GM21576 (cell line): ENCODE data around the gene SERP2.

ENCODE experiments used
- ATAC-seq: cut with Tn5 transposase; IDR thresholded peaks from one replicate; pipeline ENCODE4 v1.9.1; 2021; ENCODE audit warnings: mild to moderate bottlenecking, moderate library complexity; ENCODE audit not compliant: unreplicated experiment

SERP2 gene

GRCh38 chr13:44409595-44409994 lies 36.0 kb downstream of the SERP2 start:
- ATAC-seq = no peak

DNA sequence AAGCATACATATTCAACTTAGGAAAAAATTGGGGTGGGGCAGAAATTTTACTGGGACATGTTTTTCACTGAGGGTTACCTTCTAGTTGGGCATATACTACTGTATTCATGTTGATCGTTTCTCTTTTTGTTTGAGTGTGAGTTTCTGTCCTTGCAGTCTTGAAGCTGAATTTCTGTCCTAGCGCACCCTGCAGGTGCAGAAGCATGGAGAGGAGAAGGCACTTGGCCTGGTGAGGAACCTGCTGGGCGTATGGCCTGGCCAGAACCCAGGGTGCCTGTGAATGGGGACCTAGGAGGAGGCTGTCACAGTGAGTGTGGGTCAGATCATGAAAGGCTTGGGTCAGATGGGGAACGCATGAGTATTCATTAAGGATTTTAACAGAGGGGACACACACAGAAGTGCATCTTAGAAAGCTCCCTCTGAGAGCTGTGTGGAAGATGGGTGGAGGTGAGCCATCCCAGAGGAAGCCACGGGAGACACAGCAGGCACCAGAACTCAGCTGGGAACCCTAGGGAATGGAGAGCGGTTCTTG lies 36.8 kb downstream of the SERP2 start:
- no peak for ATAC-seq

DNA sequence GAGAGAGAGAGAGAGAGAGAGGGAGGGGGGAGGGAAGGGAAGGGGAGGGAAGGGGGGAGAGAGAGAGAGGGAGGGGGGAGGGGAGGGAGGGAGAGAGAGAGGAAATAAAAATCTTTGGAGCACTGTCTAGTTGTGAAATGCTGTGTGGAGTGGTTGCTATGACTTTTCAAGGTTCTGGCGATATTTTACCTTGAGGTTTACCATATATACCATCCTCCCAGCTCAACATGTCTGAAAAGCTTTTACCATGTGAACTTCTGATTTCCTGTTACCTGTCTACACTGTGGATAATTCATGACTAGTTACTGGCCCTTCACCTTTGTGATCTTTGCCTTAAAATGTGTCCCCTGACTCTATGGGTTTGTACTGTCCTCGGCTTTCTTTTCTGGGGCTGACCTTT lies 38.2 kb downstream of the SERP2 start:
- ATAC-seq = no peak

DNA sequence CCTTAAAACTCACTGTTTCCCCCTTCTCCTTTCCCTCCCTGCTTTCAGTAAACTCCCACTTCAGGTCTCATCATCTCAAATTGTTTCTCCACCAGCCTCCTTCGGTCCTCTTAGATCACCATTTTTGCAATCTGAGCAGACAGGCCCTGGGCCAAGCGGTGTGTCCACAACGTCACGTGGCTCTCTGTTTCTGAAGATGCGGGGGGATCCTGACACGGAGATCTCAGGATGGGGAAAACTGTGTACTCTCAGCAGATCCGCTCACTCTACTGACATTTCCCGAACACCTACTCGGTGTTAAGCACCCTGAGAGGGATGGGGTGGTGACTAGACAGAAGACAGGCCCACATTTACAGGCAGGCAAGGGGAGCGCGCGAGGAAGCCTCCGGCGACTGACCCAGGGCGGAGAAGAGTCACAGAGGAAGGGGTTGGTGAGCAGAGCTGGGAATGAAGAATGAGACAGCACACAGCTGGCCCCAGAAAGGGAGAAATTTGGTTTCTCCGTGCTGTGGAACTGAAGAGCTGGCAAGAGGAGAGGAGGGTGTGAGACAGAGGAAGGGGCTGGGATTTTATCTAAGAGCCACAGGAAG lies 38.8 kb downstream of the SERP2 start:
- ATAC-seq = no peak

DNA sequence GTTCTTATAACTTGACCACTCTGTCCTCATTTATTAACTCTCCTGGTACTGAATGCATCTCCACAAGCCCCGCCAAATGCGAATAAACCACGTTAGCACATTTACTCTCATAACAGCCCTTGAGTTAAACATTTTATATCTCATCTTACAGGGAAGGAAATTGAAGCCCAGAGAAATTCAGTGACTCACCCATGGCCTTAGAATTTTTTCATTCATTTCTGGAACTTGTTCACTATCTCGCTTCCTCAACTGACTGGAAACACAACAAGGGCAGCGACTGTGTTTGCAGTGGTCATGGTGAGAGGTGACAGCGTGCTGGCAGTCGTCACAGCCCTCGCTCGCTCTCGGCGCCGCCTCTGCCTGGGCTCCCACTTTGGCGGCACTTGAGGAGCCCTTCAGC lies 39.5 kb downstream of the SERP2 start:
- no peak for ATAC-seq

DNA sequence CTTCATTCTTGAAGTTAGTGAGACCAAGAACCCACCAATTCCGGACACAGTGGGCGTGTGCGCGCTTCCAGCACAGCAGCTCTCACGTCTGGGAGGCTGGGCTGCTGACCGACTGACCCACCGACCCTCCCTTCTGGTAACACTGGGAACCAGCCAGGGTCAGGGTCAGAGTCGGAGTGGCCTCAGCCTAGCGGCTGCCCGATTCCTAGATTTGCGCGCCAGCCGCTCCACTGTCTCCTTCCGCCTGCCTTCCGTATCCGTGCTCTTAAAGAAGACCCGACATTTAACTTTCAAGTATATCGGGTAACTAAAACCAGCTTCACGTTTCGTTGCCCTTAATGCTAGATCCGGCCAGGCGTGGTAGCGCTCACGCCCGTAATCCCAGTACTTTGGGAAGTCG lies 41.1 kb downstream of the SERP2 start:
- ATAC-seq = no peak

GRCh38 chr13:44415815-44416214 lies 42.2 kb downstream of the SERP2 start:
- ATAC-seq = no peak

- no peak for ATAC-seq
These were observed 42.7 kb downstream of the SERP2 start for GRCh38 chr13:44416301-44416700.

DNA sequence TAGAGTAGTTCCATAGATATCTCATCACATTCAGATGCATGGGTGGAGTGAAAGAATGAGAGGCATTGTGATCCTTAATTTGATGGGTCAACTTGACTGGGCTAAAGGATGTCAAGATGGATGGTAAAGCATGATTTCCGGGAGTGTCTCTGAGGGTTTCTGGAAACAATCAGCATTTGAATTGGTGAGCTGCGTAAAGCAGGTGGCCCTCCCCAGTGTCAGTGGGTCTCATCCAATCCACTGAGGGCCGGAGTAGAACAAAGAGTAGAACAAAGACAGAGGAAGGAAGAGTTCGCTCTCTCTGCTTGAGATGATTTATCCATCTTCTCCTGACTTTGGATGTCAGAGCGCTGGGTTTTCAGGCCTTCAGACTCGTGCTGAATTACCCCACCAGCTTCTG lies 43.1 kb downstream of the SERP2 start:
- ATAC-seq = no peak

DNA sequence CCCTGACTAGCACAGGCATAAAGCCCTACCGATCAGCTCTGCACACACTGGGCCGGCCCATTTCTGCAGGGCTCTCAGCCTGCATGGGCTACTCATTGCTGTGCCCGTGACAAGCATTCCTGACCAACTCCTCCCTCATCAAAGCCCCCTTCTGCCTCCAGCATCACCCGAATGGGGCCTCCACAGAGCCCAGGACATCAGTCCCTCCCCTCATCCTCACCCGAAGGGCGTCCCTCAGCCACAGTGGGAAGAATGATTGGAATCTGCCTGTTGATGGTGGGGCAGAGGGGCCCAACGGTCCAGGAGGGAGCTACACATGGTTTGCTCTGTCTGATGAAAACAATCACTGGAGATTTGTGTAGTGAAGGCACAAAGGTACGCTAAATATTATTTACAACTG lies 43.8 kb downstream of the SERP2 start:
- ATAC-seq = no peak

DNA sequence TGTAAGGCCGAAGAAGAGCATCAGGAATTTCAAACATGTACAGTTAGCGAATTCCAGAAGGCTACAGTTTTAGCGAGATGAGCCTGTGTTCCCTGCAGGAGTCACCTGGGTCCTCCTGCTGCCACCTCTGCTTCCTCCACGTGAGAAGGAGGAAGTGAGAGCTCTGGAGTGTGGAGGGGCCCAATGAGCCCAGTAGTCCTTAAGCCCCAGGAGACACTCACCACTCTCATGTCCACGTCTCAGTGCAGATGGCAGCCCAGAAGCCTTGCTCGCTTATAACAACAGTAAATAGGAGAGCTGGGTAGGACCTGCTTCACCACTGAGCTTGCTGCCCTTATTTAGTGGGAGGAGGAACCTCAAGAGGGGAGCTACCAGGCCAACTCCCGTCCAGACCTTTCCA lies 44.3 kb downstream of the SERP2 start:
- ATAC-seq = no peak

DNA sequence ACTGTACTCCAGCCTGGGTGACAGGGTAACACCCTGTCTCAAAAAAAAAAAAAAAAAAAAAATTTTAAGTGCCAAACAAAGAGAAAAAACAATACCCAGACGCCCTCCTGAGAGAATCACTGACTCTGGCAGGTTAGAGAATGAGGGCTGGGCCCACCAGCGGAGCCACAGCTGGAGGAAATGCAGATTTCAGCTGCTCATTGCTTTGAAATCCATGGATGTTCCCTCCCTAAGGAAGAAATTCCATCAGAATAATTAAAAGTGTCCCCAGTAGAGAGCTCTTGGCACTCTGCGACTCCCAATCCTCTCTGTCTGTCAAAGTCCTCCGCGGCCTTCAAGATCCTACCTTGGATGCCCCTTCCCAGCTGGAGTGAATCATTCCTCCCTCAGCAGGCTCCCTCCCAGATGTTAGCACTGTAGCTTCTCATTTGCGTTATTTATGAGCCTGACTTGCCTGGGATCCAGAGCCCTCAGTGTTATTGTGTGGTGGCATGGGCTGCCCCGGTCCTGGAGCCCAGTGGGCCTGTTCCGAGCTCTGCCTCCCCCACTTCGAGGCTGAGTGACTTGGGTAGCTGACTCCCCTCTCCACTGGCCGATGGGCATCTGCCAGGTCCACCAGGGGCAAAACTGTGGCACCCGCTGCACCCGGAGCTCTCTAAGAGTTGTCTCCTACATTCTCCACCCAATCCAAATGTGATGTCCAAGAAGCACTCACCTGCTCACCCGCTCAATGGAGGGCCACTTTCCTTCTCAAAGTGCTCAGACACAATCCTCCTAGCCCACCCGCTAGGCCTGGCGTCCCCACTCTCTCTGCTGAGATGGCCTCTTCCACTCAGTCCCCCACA lies 47.0 kb downstream of the SERP2 start:
- no peak for ATAC-seq

DNA sequence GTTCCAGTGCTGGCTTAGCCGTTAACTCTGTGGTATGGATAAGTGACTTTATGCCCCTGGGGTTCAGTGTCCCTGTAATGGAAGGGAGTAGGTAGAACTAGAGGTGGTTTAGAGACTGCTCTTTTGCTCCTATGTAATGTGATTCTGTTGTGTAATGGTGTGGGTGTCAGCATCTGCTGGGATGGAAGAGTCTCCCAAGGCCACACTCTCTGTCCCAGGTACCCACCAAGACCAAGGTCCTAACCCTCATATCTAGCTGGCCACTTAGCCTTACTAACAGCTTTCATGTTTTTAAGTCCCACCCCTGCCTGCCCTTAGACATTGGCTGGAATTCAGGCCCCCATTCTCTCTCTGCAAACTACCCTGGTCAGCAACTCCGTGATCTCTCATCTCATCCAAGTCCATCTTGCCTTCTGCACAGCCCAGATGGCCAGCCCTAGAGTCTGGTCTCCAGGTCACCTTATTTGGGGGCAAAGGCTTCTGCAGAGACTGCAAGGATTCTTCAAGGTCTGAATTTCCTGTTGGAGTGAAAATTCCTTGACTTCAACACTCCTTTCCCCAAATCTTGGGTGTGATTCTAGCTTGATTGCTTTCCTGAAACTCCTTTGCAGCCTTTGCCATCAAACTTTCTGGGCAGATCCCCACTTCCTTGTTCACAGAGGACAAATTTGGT lies 48.4 kb downstream of the SERP2 start:
- no peak for ATAC-seq

- no peak for ATAC-seq
These were observed 49.4 kb downstream of the SERP2 start for GRCh38 chr13:44422755-44423643.

- ATAC-seq = no peak
These were observed 50.2 kb downstream of the SERP2 start for GRCh38 chr13:44423824-44424223.

DNA sequence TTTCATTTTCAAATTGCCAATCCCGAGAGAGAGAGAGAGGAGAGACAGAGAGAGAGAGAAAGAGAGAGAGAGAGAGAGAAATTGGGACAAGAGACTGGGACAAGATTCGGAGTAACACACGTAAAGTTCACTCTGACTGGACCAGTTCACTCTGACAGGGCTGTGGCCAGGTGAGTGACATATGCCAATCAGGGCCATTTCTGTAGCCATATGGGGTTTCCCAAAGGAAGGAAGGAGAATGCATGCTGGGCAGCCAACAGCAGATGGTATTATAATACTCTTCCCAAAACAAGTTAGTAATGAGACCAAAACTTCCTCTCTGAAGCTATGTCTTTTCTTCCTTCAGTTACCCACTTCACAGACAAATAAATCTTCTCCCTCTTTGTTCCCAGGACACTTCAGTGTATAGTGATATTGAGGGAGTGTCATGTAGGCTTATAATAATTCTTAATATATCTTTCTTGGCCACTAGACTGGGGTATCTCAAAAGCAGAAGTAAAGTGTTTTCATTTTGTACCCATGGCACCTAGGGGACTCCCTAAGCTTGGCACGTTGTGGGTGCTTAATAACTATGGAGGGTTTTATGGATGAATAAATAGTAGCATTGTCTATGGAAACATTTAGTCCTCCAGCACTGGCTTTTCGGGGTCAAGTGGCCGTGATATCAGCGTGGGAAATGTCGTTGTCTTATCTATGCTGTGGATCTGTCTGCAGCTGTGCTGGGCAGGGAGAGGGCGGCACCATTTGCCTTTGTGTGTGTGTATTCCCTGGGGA lies 51.6 kb downstream of the SERP2 start:
- ATAC-seq = no peak

- ATAC-seq = no peak
These were observed 52.1 kb downstream of the SERP2 start for GRCh38 chr13:44425815-44426078.

GRCh38 chr13:44426461-44426860 lies 52.8 kb downstream of the SERP2 start:
- no peak for ATAC-seq

GRCh38 chr13:44429311-44429710 lies 55.7 kb downstream of the SERP2 start:
- no peak for ATAC-seq

DNA sequence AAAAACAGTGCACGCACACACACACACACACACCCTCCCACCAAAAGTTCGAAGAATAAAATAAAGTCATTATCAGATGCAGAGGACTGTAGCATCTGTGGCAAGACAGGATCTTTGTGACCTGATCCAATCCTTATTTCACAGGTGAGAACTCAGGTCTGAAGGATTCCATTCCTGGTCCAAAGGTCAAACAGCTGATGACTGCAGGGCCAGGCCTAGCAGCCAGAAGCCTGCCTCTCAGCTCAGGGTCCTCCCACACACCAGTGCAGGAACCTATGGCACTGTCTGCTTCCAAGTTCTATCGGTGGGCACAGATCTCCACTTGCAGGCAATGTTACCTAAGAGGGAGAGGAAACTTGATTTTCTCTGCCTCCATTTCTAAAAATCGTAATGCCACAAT lies 57.5 kb downstream of the SERP2 start:
- no peak for ATAC-seq
